GM12878 (cell line): Measurements from ENCODE around the gene NMNAT3. TPM values are rescaled to one million over a fixed set of nuclear protein-coding genes. Genes with fewer than 3 reads are reported as not detected.

Source experiments
- ATAC-seq: fragments of 200-7000 bp; cut with Tn5 transposase; 3 replicates; pipeline ENCODE4 v1.9.1; 2020; ENCODE audit warnings: mild to moderate bottlenecking, moderate library complexity
- BruUV-seq: library from RNA; stranded (reverse); fragments of 400-500 nt; replicated peaks from 2 replicates; lab custom pipeline; 2021; lab: Mats Ljungman, UMichigan
- CTCF ChIA-PET: fragments of 300-600 bp; sonication (Branson Sonifier 250); formaldehyde crosslinking; extraction: SDS; loops from one replicate; lab custom pipeline; 2021; ENCODE audit warnings: inconsistent platforms; lab: Yijun Ruan, JAX
- POLR2A ChIA-PET: fragments of 350-600 bp; formaldehyde crosslinking; extraction: SDS; loops from one replicate; lab custom pipeline; 2021; ENCODE audit warnings: inconsistent platforms; lab: Charles Lee
- RAD21 ChIA-PET: fragments of 300-600 bp; sonication (Branson Sonifier 250); formaldehyde crosslinking; loops from one replicate; lab custom pipeline; 2023; ENCODE audit warnings: antibody characterized with exemption; ENCODE audit not compliant: unreplicated experiment; lab: Charles Lee
- SMC1A ChIA-PET: fragments of 300-600 bp; sonication (Branson Sonifier 250); formaldehyde crosslinking; loops from one replicate; lab custom pipeline; 2023; ENCODE audit not compliant: unreplicated experiment, uncharacterized antibody; lab: Charles Lee
- DNase-seq: peaks from one replicate; pipeline ENCODE4 v3.0.0-alpha.2; 2011; ENCODE audit warnings: low read depth, low spot score
- FAIRE-seq: peaks from 3 replicates; lab custom pipeline; 2011; peaks lifted over from hg19 to GRCh38; lab: Jason Lieb, UNC
- H2AFZ ChIP-seq: 2 replicates; pipeline ENCODE4 v1.6.0; 2011; ENCODE audit warnings: low read depth, low read length, control low read depth; ENCODE audit not compliant: control insufficient read depth
- H3K27ac ChIP-seq: 2 replicates; pipeline ENCODE4 v1.5.1; 2011; ENCODE audit warnings: control low read depth; ENCODE audit not compliant: control insufficient read depth, insufficient read depth
- H3K27me3 ChIP-seq, 2 experiments: replicated peaks in 1 of 2; 2 replicates each; pipeline versions ENCODE4 v1.6.0 to v1.6.1; 2011; ENCODE audit warnings: low read length in 1 of 2; ENCODE audit not compliant: control insufficient read depth in 2 of 2, insufficient read depth in 2 of 2
- H3K36me3 ChIP-seq, 2 experiments: 2 replicates each; pipeline ENCODE4 v1.5.1; 2011; ENCODE audit warnings: low read length in 1 of 2; ENCODE audit not compliant: control insufficient read depth in 2 of 2, insufficient read depth in 2 of 2
- H3K4me1 ChIP-seq: 2 replicates; pipeline ENCODE4 v1.6.1; 2011; ENCODE audit warnings: mild to moderate bottlenecking, low read length, moderate library complexity, mixed read lengths; ENCODE audit not compliant: control insufficient read depth, insufficient read depth
- H3K4me2 ChIP-seq: 2 replicates; pipeline ENCODE4 v1.6.0; 2011; ENCODE audit warnings: control low read depth; ENCODE audit not compliant: control insufficient read depth, insufficient read depth
- H3K4me3 ChIP-seq: fragments of 200-600 bp; sonication (generic); 2 replicates; pipeline ENCODE4 v1.5.1; 2016
- H3K79me2 ChIP-seq: 2 replicates; pipeline ENCODE4 v1.6.0; 2011; ENCODE audit warnings: low read length; ENCODE audit not compliant: control insufficient read depth, insufficient read depth
- H3K9ac ChIP-seq: 2 replicates; pipeline ENCODE4 v1.8.0; 2011; ENCODE audit warnings: low read length, control low read depth, mixed read lengths; ENCODE audit not compliant: control insufficient read depth, insufficient read depth
- H3K9me3 ChIP-seq: replicated peaks from 3 replicates; pipeline ENCODE4 v1.5.1; 2011; ENCODE audit warnings: mild to moderate bottlenecking, low read length; ENCODE audit not compliant: control insufficient read depth, insufficient read depth
- H4K20me1 ChIP-seq: 2 replicates; pipeline ENCODE4 v1.6.0; 2011; ENCODE audit not compliant: control insufficient read depth, insufficient read depth
- BCL11A ChIP-seq: IDR thresholded peaks from 2 replicates; pipeline ENCODE4 v1.6.1; 2011; ENCODE audit warnings: low read depth, low read length
- CBX5 ChIP-seq: sonication (generic); IDR thresholded peaks from 2 replicates; pipeline ENCODE4 v1.6.1; 2016; ENCODE audit warnings: low read depth, moderate library complexity, mild to moderate bottlenecking, inconsistent platforms
- E2F8 ChIP-seq: fragments of 450-650 bp; IDR thresholded peaks from 2 replicates; pipeline ENCODE4 v1.6.1; 2018; ENCODE audit warnings: mild to moderate bottlenecking, low read depth, moderate library complexity; ENCODE audit not compliant: partially characterized antibody
- IKZF2 ChIP-seq, 2 experiments: fragments of 450-650 bp; IDR thresholded peaks; 2 replicates each; pipeline ENCODE4 v1.6.1; 2017; ENCODE audit warnings: mild to moderate bottlenecking in 2 of 2, moderate library complexity in 2 of 2
- KAT2A ChIP-seq: conservative IDR thresholded peaks from 2 replicates; pipeline ENCODE4 v1.6.1; 2011; ENCODE audit warnings: low read depth, low read length; ENCODE audit not compliant: control insufficient read depth
- MYC ChIP-seq: IDR thresholded peaks from 2 replicates; pipeline ENCODE4 v1.6.1; 2011; ENCODE audit warnings: mild to moderate bottlenecking, low read length, moderate library complexity, inconsistent platforms; ENCODE audit not compliant: insufficient read depth, insufficient replicate concordance, insufficient read length, severe bottlenecking
- SIX5 ChIP-seq: IDR thresholded peaks from 2 replicates; pipeline ENCODE4 v1.6.1; 2011; ENCODE audit warnings: mild to moderate bottlenecking, low read depth, low read length, moderate library complexity; ENCODE audit not compliant: severe bottlenecking
- SREBF2 ChIP-seq: IDR thresholded peaks from 2 replicates; pipeline ENCODE4 v1.6.1; 2012; ENCODE audit warnings: mild to moderate bottlenecking, low read length
- SUZ12 ChIP-seq: fragments of 200-600 bp; sonication (generic); IDR thresholded peaks from one replicate; pipeline ENCODE4 v1.6.1; 2018; ENCODE audit warnings: antibody characterized with exemption, mild to moderate bottlenecking; ENCODE audit not compliant: unreplicated experiment
- TAF1 ChIP-seq: IDR thresholded peaks from 2 replicates; pipeline ENCODE4 v1.6.1; 2011; ENCODE audit warnings: mild to moderate bottlenecking, low read depth, low read length, borderline replicate concordance
- TARDBP ChIP-seq: IDR thresholded peaks from 2 replicates; pipeline ENCODE4 v1.6.1; 2016; ENCODE audit warnings: borderline replicate concordance
- TCF3 ChIP-seq: IDR thresholded peaks from 2 replicates; pipeline ENCODE4 v1.6.1; 2012; ENCODE audit warnings: low read depth, mild to moderate bottlenecking, low read length, borderline replicate concordance; ENCODE audit not compliant: insufficient read depth
- ZZZ3 ChIP-seq: IDR thresholded peaks from 2 replicates; pipeline ENCODE4 v1.6.1; 2011; ENCODE audit warnings: low read depth; ENCODE audit not compliant: control insufficient read depth, insufficient read length
- WGBS: methylation state at CpG from one replicate; pipeline ENCODE4 v1.1.6; 2016; ENCODE audit warnings: low lambda C conversion rate; ENCODE audit not compliant: insufficient replicate concordance, insufficient coverage; ENCODE audit errors: missing lambda C conversion rate; 5-methylcytosine and 5-hydroxymethylcytosine counted together
- in situ Hi-C: fragments of 300-500 bp; cut with MboI; formaldehyde crosslinking; loops from 9 replicates; pipeline ENCODE4 v1.14.3; 2018; ENCODE audit warnings: mixed read lengths
- intact Hi-C: fragments of 100-400 bp; cut with micrococcal nuclease; formaldehyde crosslinking; loops from one replicate; pipeline ENCODE4 v1.14.2; 2022; ENCODE audit not compliant: unreplicated experiment
- polyA plus RNA-seq, 11 experiments: library from polyadenylated mRNA; depleted of rRNA in 4 of 11; unstranded in 6 of 11; stranded (reverse) in 5 of 11; fragments of >200 nt; fragmentation: Nextera tagmentation in 4 of 11; fragmentation: Illumina TruSeq in 1 of 11; extraction: Ambion mirVana in 4 of 11; extraction: Trizol in 1 of 11; gene quantifications; 1 replicate in 1 of 11; 2 replicates in 10 of 11; pipeline versions ENCODE4 v1.2.1 to v1.2.3, GENCODE V29; 2011 to 2016; ENCODE audit warnings: inconsistent platforms in 2 of 11, missing spikeins in 2 of 11, low read depth in 1 of 11
- total RNA-seq, 4 experiments: library from RNA; depleted of rRNA in 3 of 4; stranded (reverse); fragments of >200 nt in 3 of 4; fragmentation: Illumina TruSeq in 1 of 4; extraction: Trizol in 1 of 4; gene quantifications; 2 replicates each; pipeline versions ENCODE4 v1.2.1 to v1.2.3, GENCODE V29; 2013 to 2021

NMNAT3 gene
- total and polyA plus RNA-seq, 10 of the 15 experiments (the other 5 are each of a cell fraction or from before 2014, with no cell fraction given), result under 0.01 to 0.92 (median 0.08) TPM; not detected in 4

- 40% methylated on average over 7 of the region's 7 CpGs for WGBS
- Histone ChIP-seq H3K79me2 (no peaks in the 10 kb centered on the region), H3K9me3 (no peaks in the 10 kb centered on the region), H3K4me2 (no peak overlapping the region), H3K27me3 (no peaks in the 10 kb centered on the region), H3K36me3 (no peaks in the 10 kb centered on the region), H3K9ac (no peak overlapping the region), H3K27ac (no peak overlapping the region), H2AFZ (no peak overlapping the region), H3K4me1 (no peaks in the 10 kb centered on the region), H3K4me3 (no peak overlapping the region), H4K20me1 (no peaks in the 10 kb centered on the region)
- ChIA-PET RAD21 (no interaction called here), SMC1A (no interaction called here), POLR2A (no interaction called here), CTCF (no interaction called here)
- TF ChIP-seq MYC (no peak), SUZ12 (no peak), SREBF2 (no peak), TAF1 (no peak), ZZZ3 (no peak), TCF3 (no peak), BCL11A (no peak), E2F8 (no peak), CBX5 (no peak), TARDBP (no peak), IKZF2 (IDR thresholded peaks at IDR 0.05) (no peak), SIX5 (no peak), KAT2A (no peak)
- ATAC-seq, result no peak
- intact Hi-C loops, result no loop called here
- in situ Hi-C loops, result no loop called here
- no peak for DNase-seq
- no peak for FAIRE-seq
- no TSS peak for BruUV-seq
Observed at GRCh38 chr3:139578783-139579182, 99.0 kb downstream of the NMNAT3 start.
